Neural crest cell (in vitro differentiated cells): ENCODE results near the gene FAM222B. TPM values are rescaled to one million over a fixed set of nuclear protein-coding genes. Genes with fewer than 3 reads are reported as not detected.

ENCODE experiments used
- DNase-seq: peaks from one replicate; pipeline ENCODE4 v3.0.0; 2021; ENCODE audit warnings: low read depth, mixed read lengths, low spot score
- H3K27ac Mint-ChIP-seq: one replicate; pipeline ENCODE4 v1.8.0; 2021; ENCODE audit warnings: mild to moderate bottlenecking, mixed read lengths; ENCODE audit not compliant: unreplicated experiment
- H3K27me3 Mint-ChIP-seq: 2 replicates; pipeline ENCODE4 v1.8.0; 2021; ENCODE audit warnings: low read depth, mild to moderate bottlenecking, mixed read lengths
- H3K36me3 Mint-ChIP-seq: 2 replicates; pipeline ENCODE4 v1.8.0; 2021; ENCODE audit warnings: low read depth, mild to moderate bottlenecking, mixed read lengths
- H3K4me1 Mint-ChIP-seq: 2 replicates; pipeline ENCODE4 v1.8.0; 2021; ENCODE audit warnings: mixed read lengths
- H3K4me3 Mint-ChIP-seq: one replicate; pipeline ENCODE4 v1.8.0; 2021; ENCODE audit warnings: mild to moderate bottlenecking, mixed read lengths
- H3K9me3 Mint-ChIP-seq: 2 replicates; pipeline ENCODE4 v1.8.0; 2021; ENCODE audit warnings: mixed read lengths
- CTCF ChIP-seq: fragments of 200-600 bp; sonication (generic); conservative IDR thresholded peaks from 2 replicates; pipeline ENCODE4 v1.5.0; 2021; ENCODE audit warnings: antibody characterized with exemption, mild to moderate bottlenecking
- total RNA-seq: library from RNA; stranded (reverse); gene quantifications from 2 replicates; pipeline ENCODE4 v1.2.1, GENCODE V29; 2021

FAM222B gene
- total RNA-seq, 1 donor from 2014 or later, result 29.6 TPM

- Mint-ChIP-seq H3K9me3 (no peaks in the 10 kb centered on the region), H3K27ac (no peak overlapping the region), H3K36me3 (peaks cover 16% of the 10 kb centered on the region), H3K27me3 (no peaks in the 10 kb centered on the region), H3K4me1 (peaks cover 37% of the 10 kb centered on the region), H3K4me3 (peak overlapping the region; percentile 96)
- DNase-seq, result no peak
- TF ChIP-seq CTCF, result no peak
Measured at GRCh38 chr17:28712705-28713415, 129.7 kb downstream of the FAM222B start.

GRCh38 chr17:28712032-28712704, 130.4 kb downstream of the FAM222B start:
- Mint-ChIP-seq H3K27ac (peak overlapping the region; percentile 82), H3K36me3 (peaks cover 19% of the 10 kb centered on the region), H3K27me3 (peaks cover 3% of the 10 kb centered on the region), H3K9me3 (no peaks in the 10 kb centered on the region), H3K4me3 (peak overlapping the region; percentile 96), H3K4me1 (peaks cover 42% of the 10 kb centered on the region)
- TF ChIP-seq CTCF, result no peak
- DNase-seq, result peak; percentile 35

GRCh38 chr17:28711723-28712031, 130.9 kb downstream of the FAM222B start, which contains the start of gene PROCA1:
TSS of gene PROCA1 (minus strand) at chr17:28711888. CDS start at chr17:28711660, 228 bp downstream.
- Mint-ChIP-seq H3K36me3 (peaks cover 21% of the 10 kb centered on the region), H3K4me3 (peak within 1 kb of the TSS; percentile 96), H3K27ac (peak within 1 kb of the TSS; percentile 100), H3K4me1 (peaks cover 44% of the 10 kb centered on the region), H3K27me3 (peaks cover 4% of the 10 kb centered on the region), H3K9me3 (no peaks in the 10 kb centered on the region)
- no peak for DNase-seq
- no peak for TF ChIP-seq CTCF

- peaks cover 38% of the 10 kb centered on the region for H3K4me1 Mint-ChIP-seq
- peaks cover 4% of the 10 kb centered on the region for H3K27me3 Mint-ChIP-seq
- H3K27ac Mint-ChIP-seq, result peak overlapping the region; percentile 100
- peaks cover 21% of the 10 kb centered on the region for H3K36me3 Mint-ChIP-seq
- no peak for TF ChIP-seq CTCF
- H3K4me3 Mint-ChIP-seq, result peak overlapping the region; percentile 96
- no peaks in the 10 kb centered on the region for H3K9me3 Mint-ChIP-seq
- peak; percentile 96 for DNase-seq
Measured at GRCh38 chr17:28710861-28711722, 131.5 kb downstream of the FAM222B start.

- Mint-ChIP-seq H3K4me3 (peak overlapping the region; percentile 76), H3K27me3 (peaks cover 4% of the 10 kb centered on the region), H3K36me3 (peaks cover 5% of the 10 kb centered on the region), H3K9me3 (no peaks in the 10 kb centered on the region), H3K27ac (no peak overlapping the region), H3K4me1 (peaks cover 36% of the 10 kb centered on the region)
- no peak for TF ChIP-seq CTCF
- no peak for DNase-seq
Measured at GRCh38 chr17:28707339-28707720, 135.3 kb downstream of the FAM222B start.
